Right renal cortex interstitium (tissue), 3 donors: ENCODE results near the gene TELO2. TPM values are rescaled to one million over a fixed set of nuclear protein-coding genes. Genes with fewer than 3 reads are reported as not detected.
"Not testable (repeated sequence)": the region's sequence is repeated elsewhere in the genome, so short reads cannot be mapped to it uniquely, and the experiment has no call there.

Source experiments
- DNase-seq, 3 donors: peaks; one replicate each; pipeline ENCODE4 v3.0.0-alpha.2; 2013; ENCODE audit warnings: low read depth in 3 of 3, low spot score in 2 of 3
- polyA plus RNA-seq, 3 donors: library from polyadenylated mRNA; unstranded; fragments of 120-200 nt; gene quantifications; one replicate each; pipeline ENCODE4 v1.2.1, GENCODE V29; 2013; ENCODE audit not compliant: insufficient read length in 3 of 3

The TELO2 gene
- polyA plus RNA-seq, 3 donors: 23.2 to 29.3 (median 26.1) TPM

GRCh38 chr16:1457489-1458245 lies 35.5 kb upstream of the TELO2 start:
- DNase-seq: no peak

GRCh38 chr16:1458336-1458976 lies 34.7 kb upstream of the TELO2 start:
- no peak for DNase-seq

- DNase-seq: no peak
Observed at GRCh38 chr16:1458977-1459341, 34.2 kb upstream of the TELO2 start.

- no peak for DNase-seq
Observed at GRCh38 chr16:1459967-1460366, 33.2 kb upstream of the TELO2 start.

- no peak for DNase-seq
Observed at GRCh38 chr16:1460602-1461138, 32.5 kb upstream of the TELO2 start.

GRCh38 chr16:1461146-1461545 lies 32.0 kb upstream of the TELO2 start:
- DNase-seq: no peak

- DNase-seq: no peak
Observed at GRCh38 chr16:1464196-1464893, 28.8 kb upstream of the TELO2 start.

GRCh38 chr16:1464894-1465566 lies 28.1 kb upstream of the TELO2 start:
- no peak for DNase-seq

GRCh38 chr16:1465567-1465915 lies 27.6 kb upstream of the TELO2 start:
- no peak for DNase-seq

- DNase-seq: no peak
Observed at GRCh38 chr16:1466054-1466453, 27.1 kb upstream of the TELO2 start.

GRCh38 chr16:1466968-1467521 lies 26.1 kb upstream of the TELO2 start:
- no peak for DNase-seq

- no peak for DNase-seq
Observed at GRCh38 chr16:1468426-1468810, 24.7 kb upstream of the TELO2 start.

- not testable (repeated sequence) for DNase-seq
Observed at GRCh38 chr16:1469141-1469540, 24.0 kb upstream of the TELO2 start.

GRCh38 chr16:1469693-1470201 lies 23.4 kb upstream of the TELO2 start:
- DNase-seq: no peak

GRCh38 chr16:1470481-1471251 lies 22.5 kb upstream of the TELO2 start:
- DNase-seq: no peak

GRCh38 chr16:1471569-1472194 lies 21.5 kb upstream of the TELO2 start:
- DNase-seq: no peak

- no peak for DNase-seq
Observed at GRCh38 chr16:1472974-1473373, 20.2 kb upstream of the TELO2 start.

- no peak for DNase-seq
Observed at GRCh38 chr16:1474082-1474795, 18.9 kb upstream of the TELO2 start.
